ENCODE measurements around the gene TNS3.

TNS3 gene

DNA sequence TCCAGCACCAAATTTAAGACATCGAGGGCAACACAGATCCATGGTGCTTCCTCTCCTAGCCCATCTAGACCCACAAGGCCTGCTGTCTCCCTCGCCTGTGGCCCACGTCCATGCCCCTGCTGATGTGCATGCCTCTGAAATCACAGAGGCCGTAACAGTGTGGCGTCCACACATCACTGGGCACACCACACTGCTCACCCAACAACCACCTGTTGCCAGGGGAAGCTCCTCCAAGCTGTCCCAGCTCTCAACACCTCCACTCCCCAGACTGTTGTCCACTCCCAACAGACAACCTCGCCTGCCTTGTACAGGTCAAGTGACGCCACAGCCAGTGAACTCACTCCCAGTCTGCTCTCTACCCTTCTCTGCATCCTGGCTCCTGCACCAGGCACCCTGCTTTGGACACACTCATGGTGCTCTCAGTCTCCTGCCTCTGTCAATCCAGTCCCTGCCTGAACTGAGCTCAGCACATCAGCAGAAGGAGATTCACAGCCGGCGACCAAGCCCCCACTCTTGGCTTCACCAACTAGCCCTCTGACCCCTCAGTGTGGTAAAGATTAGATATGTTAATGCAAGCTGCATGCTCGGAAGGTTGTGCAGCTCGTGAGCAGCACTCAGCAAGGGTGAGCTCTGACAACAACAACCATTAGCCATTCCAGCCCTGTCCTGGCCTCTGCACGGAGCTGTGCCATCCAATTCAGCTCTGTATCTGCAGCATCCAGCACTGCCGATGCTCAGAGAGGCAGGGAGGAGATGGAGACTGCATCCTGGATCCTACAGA lies 197.0 kb downstream of the TNS3 start:
- no peaks in the 10 kb centered on the region for H3K36me3 ChIP-seq (ENCODE audit: control insufficient read depth, low read depth, low read length)

DNA sequence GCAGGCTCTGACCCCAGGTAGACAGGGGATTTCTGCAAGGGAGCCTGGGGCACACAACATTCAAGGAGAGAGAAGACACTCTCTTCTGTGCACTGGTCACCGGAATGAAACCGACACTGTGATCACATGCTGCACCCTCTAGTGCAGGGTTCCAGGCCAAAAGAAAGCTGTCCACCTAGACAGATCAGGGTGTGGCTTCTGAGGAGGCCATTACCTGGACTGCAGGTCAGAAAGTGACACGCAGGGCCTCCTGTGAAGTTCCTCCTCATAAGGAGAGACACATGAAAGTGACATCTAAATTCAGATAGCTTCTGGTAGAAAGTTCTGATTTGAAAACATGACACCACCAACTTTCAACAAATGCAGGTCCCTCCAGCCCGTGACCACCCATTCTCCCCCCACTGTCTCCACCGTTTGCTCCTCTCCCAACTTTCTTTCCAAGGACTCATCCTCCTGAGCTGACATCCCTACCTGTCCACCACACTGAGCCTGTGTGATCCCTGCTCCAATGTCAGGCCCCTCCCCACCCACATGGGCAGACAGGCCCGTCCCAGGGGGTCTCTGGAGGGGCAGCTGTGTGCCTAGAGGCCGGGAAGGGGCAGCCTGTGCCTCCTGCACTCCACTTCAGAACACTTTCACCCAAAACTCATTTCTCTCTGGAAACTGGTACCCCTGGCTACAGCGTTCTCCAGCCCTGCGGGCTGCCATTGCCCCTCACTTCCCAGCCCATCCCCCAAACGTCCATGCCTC lies 198.0 kb downstream of the TNS3 start:
- no peaks in the 10 kb centered on the region for H3K27me3 ChIP-seq (ENCODE audit: control insufficient read depth, insufficient read depth, low read length)
- H3K4me1 ChIP-seq (ENCODE audit: control insufficient read depth, low read depth, low read length), result peaks cover 23% of the 10 kb centered on the region
- H3K9me3 ChIP-seq (ENCODE audit: control insufficient read depth, low read depth, low read length), result no peaks in the 10 kb centered on the region
- no peak overlapping the region for H3K9ac ChIP-seq (ENCODE audit: low read length)
- no peak overlapping the region for H3K27ac ChIP-seq (ENCODE audit: low read length)
- no peak overlapping the region for H3K4me3 ChIP-seq (ENCODE audit: low read length)
- H3K36me3 ChIP-seq (ENCODE audit: control insufficient read depth, low read depth, low read length), result no peaks in the 10 kb centered on the region

More for the DNA sequence above, 197.0 kb downstream of the TNS3 start:
- no peak overlapping the region for H3K4me3 ChIP-seq (ENCODE audit: low read length)
- H3K4me1 ChIP-seq (ENCODE audit: control insufficient read depth, low read depth, low read length), result peaks cover 16% of the 10 kb centered on the region
- H3K27me3 ChIP-seq (ENCODE audit: control insufficient read depth, insufficient read depth, low read length), result no peaks in the 10 kb centered on the region
- no peak overlapping the region for H3K9ac ChIP-seq (ENCODE audit: low read length)
- no peak overlapping the region for H3K27ac ChIP-seq (ENCODE audit: low read length)
- H3K9me3 ChIP-seq (ENCODE audit: control insufficient read depth, low read depth, low read length), result no peaks in the 10 kb centered on the region

DNA sequence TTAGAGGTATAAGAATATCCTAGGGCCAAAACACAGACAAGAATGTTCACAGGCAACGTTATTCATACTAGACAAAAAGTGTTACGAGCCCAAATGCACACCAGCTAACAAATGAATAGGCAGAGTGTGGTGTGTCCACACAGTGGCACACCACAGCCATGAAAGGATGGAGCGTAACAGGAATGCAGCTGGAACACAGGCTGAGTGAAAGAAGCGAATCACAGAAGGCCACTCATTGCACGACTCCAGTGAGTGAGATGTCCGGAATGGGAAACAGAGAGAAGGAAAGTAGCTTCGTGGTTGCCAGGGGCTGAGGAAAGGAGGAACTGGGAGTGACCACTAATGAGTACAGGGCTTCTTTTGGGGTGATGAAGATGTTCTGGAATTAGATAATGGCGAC lies 198.8 kb downstream of the TNS3 start:
- Histone ChIP-seq H3K36me3 (ENCODE audit: control insufficient read depth, low read depth, low read length) (no peaks in the 10 kb centered on the region), H3K27me3 (ENCODE audit: control insufficient read depth, insufficient read depth, low read length) (no peaks in the 10 kb centered on the region), H3K27ac (ENCODE audit: low read length) (no peak overlapping the region), H3K9ac (ENCODE audit: low read length) (no peak overlapping the region), H3K9me3 (ENCODE audit: control insufficient read depth, low read depth, low read length) (no peaks in the 10 kb centered on the region), H3K4me1 (ENCODE audit: control insufficient read depth, low read depth, low read length) (peaks cover 23% of the 10 kb centered on the region), H3K4me3 (ENCODE audit: low read length) (no peak overlapping the region)

DNA sequence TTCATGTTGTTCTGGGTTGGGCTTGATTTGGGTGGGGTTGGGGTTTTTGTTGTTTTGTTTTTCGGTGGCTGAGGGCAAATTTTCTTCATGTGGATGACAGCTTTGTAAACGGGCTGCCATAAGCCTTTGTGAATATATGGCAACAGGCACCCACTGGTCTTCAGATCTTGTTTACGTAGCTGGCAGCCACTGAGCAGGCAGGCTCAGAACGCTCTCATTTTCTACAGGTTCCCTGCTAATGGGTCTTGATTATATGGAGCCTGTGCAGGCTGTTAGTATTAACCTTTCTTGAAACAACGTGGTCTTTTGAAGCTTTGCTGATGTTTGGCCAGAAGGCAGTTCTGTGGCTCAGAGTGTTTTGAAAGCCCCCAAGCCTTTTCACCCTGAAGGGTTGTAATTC lies 199.7 kb downstream of the TNS3 start:
- Histone ChIP-seq H3K4me3 (ENCODE audit: low read length) (no peak overlapping the region), H3K9ac (ENCODE audit: low read length) (no peak overlapping the region), H3K36me3 (ENCODE audit: control insufficient read depth, low read depth, low read length) (no peaks in the 10 kb centered on the region), H3K27ac (ENCODE audit: low read length) (no peak overlapping the region), H3K27me3 (ENCODE audit: control insufficient read depth, insufficient read depth, low read length) (no peaks in the 10 kb centered on the region), H3K9me3 (ENCODE audit: control insufficient read depth, low read depth, low read length) (no peaks in the 10 kb centered on the region), H3K4me1 (ENCODE audit: control insufficient read depth, low read depth, low read length) (peaks cover 23% of the 10 kb centered on the region)

DNA sequence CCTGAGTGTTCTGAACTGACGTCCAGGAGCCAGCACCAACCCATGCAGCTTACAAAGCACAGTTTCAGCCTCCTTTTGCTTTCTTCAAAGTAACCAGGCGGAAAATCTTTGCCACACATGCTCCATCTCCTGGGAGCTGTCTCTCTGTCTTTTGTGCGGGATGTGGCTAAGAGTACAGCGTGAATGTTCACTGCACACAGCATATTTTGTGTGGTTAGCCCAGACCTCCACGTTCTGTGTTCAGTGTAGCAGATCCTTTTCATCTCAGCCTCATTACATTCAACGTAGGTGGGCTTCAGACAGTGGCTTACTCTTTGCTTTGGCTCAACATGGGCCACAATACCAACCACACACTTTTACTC lies 200.8 kb downstream of the TNS3 start:
- H3K4me3 ChIP-seq (ENCODE audit: low read length), result no peak overlapping the region
- no peaks in the 10 kb centered on the region for H3K27me3 ChIP-seq (ENCODE audit: control insufficient read depth, insufficient read depth, low read length)
- H3K36me3 ChIP-seq (ENCODE audit: control insufficient read depth, low read depth, low read length), result no peaks in the 10 kb centered on the region
- H3K4me1 ChIP-seq (ENCODE audit: control insufficient read depth, low read depth, low read length), result peaks cover 23% of the 10 kb centered on the region
- H3K9me3 ChIP-seq (ENCODE audit: control insufficient read depth, low read depth, low read length), result no peaks in the 10 kb centered on the region
- H3K9ac ChIP-seq (ENCODE audit: low read length), result no peak overlapping the region
- H3K27ac ChIP-seq (ENCODE audit: low read length), result no peak overlapping the region

DNA sequence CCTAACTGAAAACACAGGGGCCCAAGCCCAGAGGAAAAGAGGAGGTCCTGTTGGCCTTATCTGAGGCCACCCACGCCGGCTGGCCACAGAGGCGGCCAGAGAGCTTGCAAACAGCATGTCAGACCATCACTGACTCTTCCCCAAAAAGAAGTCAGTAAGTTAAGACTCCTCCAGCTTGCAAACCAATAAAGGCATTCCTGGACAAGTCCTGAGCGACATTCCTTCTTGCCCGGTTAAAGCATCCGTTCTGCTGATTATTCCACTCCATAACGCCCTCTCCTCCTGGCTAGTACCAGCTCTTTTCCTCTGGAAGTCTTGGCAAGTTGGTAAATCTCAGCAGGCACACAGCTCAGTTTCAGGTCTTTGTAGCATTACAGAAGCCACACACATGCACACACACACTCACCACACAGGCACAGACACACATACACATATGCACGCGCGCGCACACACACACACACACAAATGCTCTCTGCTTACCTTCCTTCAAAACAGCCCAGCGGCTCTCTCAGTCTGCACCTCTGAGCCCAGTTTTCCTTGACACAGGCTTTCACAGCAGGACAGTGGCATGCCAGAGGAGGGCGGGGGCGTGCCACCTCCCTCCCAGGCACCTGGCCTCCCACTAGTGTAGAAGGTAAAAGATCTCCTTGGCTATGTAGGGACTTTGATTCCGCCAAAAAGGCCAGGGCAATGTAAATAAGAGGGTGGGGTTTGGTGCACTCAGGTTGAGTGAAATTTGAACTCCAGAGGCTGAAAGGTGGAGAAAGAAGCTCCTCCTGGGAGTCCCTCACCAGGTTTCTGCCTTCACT lies 201.4 kb downstream of the TNS3 start:
- no peaks in the 10 kb centered on the region for H3K9me3 ChIP-seq (ENCODE audit: control insufficient read depth, low read depth, low read length)
- H3K4me3 ChIP-seq (ENCODE audit: low read length), result no peak overlapping the region
- H3K36me3 ChIP-seq (ENCODE audit: control insufficient read depth, low read depth, low read length), result no peaks in the 10 kb centered on the region
- no peak overlapping the region for H3K27ac ChIP-seq (ENCODE audit: low read length)
- no peaks in the 10 kb centered on the region for H3K27me3 ChIP-seq (ENCODE audit: control insufficient read depth, insufficient read depth, low read length)
- peaks cover 23% of the 10 kb centered on the region for H3K4me1 ChIP-seq (ENCODE audit: control insufficient read depth, low read depth, low read length)
- H3K9ac ChIP-seq (ENCODE audit: low read length), result no peak overlapping the region

- H3K36me3 ChIP-seq (ENCODE audit: control insufficient read depth, low read depth, low read length), result no peaks in the 10 kb centered on the region
- H3K9ac ChIP-seq (ENCODE audit: low read length), result no peak overlapping the region
- no peaks in the 10 kb centered on the region for H3K27me3 ChIP-seq (ENCODE audit: control insufficient read depth, insufficient read depth, low read length)
- H3K27ac ChIP-seq (ENCODE audit: low read length), result no peak overlapping the region
- no peak overlapping the region for H3K4me3 ChIP-seq (ENCODE audit: low read length)
- peaks cover 23% of the 10 kb centered on the region for H3K4me1 ChIP-seq (ENCODE audit: control insufficient read depth, low read depth, low read length)
- no peaks in the 10 kb centered on the region for H3K9me3 ChIP-seq (ENCODE audit: control insufficient read depth, low read depth, low read length)
Observed at GRCh38 chr7:47379629-47380324, 202.1 kb downstream of the TNS3 start.

DNA sequence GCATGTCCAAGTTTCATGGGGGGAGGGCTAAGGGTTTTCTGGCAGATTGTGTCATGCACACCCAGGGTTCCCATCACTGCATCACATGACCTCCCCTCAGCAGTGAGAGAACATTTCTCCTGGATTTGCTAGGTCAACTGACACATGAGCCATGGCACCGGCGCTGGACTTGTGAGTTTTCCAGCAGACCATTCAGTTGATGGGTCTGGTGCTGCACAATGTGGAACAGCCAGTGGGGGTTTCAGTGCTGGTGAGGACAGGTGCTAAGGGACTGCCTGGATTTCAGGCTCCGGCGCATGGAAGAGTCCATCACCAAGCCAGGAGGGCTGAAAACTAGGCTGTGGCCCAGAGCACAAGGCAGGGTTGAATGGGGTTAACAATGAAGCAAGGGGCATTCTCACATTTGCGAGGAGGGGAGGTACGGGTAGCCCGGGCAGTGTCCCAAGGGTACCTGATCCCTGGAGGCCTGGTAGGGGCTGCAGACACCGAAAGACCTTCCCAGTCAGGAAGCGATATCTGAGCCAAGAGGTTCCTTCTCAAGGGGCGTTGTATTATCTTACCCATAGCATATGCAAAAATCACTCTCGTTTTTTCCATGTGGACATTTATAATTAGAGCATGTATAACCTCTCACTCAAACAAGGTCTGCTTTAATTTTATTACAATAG lies 203.0 kb downstream of the TNS3 start:
- Histone ChIP-seq H3K27ac (ENCODE audit: low read length) (no peak overlapping the region), H3K36me3 (ENCODE audit: control insufficient read depth, low read depth, low read length) (no peaks in the 10 kb centered on the region), H3K9me3 (ENCODE audit: control insufficient read depth, low read depth, low read length) (no peaks in the 10 kb centered on the region), H3K9ac (ENCODE audit: low read length) (no peak overlapping the region), H3K4me1 (ENCODE audit: control insufficient read depth, low read depth, low read length) (peaks cover 23% of the 10 kb centered on the region), H3K4me3 (ENCODE audit: low read length) (no peak overlapping the region), H3K27me3 (ENCODE audit: control insufficient read depth, insufficient read depth, low read length) (no peaks in the 10 kb centered on the region)

DNA sequence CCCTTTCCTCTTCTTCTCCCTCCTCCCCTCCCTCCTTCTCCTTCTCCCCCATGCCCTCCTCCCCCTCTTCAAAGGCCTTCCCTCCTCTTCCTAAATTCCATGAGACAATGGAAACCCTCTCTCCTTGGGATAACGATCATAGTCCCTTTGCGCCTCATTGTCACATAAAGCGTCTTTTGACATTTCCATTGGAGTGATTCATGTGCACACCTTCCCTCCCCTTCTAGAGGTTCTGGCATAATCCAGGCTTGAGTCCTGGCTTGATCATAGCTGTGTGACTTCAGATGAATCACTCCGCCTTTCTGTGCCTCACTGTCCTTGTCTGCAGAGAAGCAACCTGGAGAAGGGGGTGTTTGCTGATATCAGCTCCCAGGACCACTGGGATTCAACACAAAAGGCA lies 204.2 kb downstream of the TNS3 start:
- Histone ChIP-seq H3K9me3 (ENCODE audit: control insufficient read depth, low read depth, low read length) (no peaks in the 10 kb centered on the region), H3K4me3 (ENCODE audit: low read length) (no peak overlapping the region), H3K36me3 (ENCODE audit: control insufficient read depth, low read depth, low read length) (no peaks in the 10 kb centered on the region), H3K27me3 (ENCODE audit: control insufficient read depth, insufficient read depth, low read length) (no peaks in the 10 kb centered on the region), H3K27ac (ENCODE audit: low read length) (no peak overlapping the region), H3K9ac (ENCODE audit: low read length) (no peak overlapping the region), H3K4me1 (ENCODE audit: control insufficient read depth, low read depth, low read length) (peaks cover 27% of the 10 kb centered on the region)

GRCh38 chr7:47376991-47377616 lies 204.8 kb downstream of the TNS3 start:
- no peak overlapping the region for H3K27ac ChIP-seq (ENCODE audit: low read length)
- H3K4me1 ChIP-seq (ENCODE audit: control insufficient read depth, low read depth, low read length), result peaks cover 32% of the 10 kb centered on the region
- no peaks in the 10 kb centered on the region for H3K27me3 ChIP-seq (ENCODE audit: control insufficient read depth, insufficient read depth, low read length)
- H3K9ac ChIP-seq (ENCODE audit: low read length), result no peak overlapping the region
- H3K4me3 ChIP-seq (ENCODE audit: low read length), result no peak overlapping the region
- no peaks in the 10 kb centered on the region for H3K36me3 ChIP-seq (ENCODE audit: control insufficient read depth, low read depth, low read length)
- no peaks in the 10 kb centered on the region for H3K9me3 ChIP-seq (ENCODE audit: control insufficient read depth, low read depth, low read length)
